NK-92 treated with Interleukin-12 subunit alpha and Interleukin-12 subunit beta, amount 100 ng/mL, for 24 hours (cell line): Measurements from ENCODE around the gene GINS2.

Experiments
- DNase-seq: peaks from one replicate; lab custom pipeline; 2025; lab: John Stamatoyannopoulos, UW

Gene GINS2

GRCh38 chr16:85654251-85655095, 34.3 kb downstream of the GINS2 start:
- DNase-seq: no peak

DNA sequence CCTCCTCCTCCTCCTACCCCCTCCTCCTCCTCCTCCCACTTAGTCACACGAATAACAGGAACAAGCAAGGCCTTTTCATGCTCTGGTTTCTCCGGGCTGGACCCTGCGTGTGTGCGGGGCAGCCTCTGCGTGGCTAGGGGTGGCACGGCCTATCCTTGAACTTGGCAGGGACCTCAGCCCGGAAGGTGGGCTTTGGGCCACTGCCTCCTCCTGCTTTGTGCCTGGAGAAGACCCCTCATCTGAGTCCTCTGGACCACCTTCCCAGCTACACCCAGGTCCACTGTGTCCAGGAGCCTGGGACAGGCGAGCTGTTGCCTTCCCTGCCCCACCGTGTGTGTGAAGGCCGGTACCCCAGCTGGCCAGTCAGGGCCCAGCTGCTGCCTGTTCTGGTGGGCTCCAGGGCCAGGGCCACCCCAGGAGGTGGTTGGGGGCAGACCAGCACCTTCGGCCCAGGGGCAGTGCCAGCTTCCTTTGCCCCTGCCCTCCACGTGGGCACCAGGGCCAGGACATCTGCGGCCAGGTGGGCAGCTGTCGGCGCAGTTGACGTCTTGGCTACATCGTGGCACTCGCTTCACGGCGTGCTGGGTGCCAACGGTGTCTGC, 35.4 kb downstream of the GINS2 start:
- no peak for DNase-seq

- no peak for DNase-seq
Observed at GRCh38 chr16:85652431-85653221, 36.1 kb downstream of the GINS2 start.

- DNase-seq: no peak
Observed at GRCh38 chr16:85651629-85652430, 36.9 kb downstream of the GINS2 start.

GRCh38 chr16:85650844-85651628, 37.7 kb downstream of the GINS2 start:
- no peak for DNase-seq

- DNase-seq: no peak
Observed at GRCh38 chr16:85650135-85650843, 38.5 kb downstream of the GINS2 start.

DNA sequence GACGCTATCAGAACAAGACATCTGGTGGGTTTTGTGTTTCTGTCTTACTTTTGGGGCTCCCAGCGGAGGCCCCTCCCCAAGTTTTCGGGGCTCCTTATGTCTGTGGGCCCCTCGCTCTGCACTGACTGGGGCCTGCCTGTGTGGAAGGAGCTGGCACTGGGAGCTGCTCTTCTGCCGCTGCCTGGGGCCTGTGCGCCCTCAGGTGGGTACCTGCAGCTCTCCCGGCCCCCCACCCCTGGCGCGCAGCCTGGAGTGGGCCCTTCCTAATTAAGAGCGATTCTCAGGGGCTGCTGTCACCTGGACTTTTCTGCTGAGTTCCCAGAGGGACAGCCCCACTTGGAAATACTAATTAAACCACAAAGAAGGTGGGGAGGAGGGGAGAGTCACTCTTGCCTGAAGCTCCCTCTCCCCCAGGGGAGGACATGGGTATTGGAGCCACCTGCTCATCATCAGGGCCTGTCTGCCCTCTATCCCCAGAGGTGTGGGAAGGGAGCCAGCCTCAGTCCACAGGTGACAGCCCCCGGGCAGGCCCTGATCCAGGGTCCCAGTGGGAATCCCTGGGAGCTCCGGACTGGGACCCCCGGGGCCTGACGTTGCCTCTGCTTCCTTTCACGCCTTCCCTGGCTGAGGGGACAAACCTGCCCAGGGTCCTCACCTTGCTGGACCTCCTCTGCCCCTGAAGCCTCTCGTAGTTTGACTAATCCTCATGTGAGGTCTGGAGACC, 39.2 kb downstream of the GINS2 start:
- no peak for DNase-seq

GRCh38 chr16:85648805-85649204, 39.9 kb downstream of the GINS2 start:
- DNase-seq: no peak

GRCh38 chr16:85648070-85648714, 40.6 kb downstream of the GINS2 start:
- DNase-seq: no peak

- no peak for DNase-seq
Observed at GRCh38 chr16:85646976-85647375, 41.8 kb downstream of the GINS2 start.

DNA sequence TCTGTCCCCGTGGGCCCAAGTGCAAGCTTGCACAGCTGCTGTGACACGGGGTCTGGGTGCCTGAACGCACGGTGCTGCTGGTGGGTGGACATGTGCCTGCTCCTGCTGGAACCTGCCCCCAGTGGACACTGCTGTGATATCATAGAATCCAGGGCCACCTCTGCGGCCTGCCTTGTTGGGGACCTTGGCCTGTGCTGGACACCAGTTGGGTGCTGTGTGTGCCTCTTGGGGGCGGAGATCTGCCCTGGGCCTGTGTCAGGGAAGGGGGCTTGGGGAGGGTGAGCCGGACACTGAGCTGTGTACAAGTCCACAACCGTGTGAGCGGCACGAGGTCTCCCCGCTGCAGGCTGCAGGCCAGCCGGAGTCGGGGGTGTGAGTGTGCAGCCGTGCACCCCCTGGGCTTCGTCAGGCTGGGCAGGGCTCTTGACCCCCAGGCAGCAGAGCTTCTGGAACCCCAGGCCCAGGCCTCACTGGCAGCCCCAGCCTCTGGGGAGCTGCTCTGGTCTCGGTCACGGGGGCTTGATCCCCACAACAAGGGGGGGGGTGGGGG, 42.3 kb downstream of the GINS2 start:
- no peak for DNase-seq

DNA sequence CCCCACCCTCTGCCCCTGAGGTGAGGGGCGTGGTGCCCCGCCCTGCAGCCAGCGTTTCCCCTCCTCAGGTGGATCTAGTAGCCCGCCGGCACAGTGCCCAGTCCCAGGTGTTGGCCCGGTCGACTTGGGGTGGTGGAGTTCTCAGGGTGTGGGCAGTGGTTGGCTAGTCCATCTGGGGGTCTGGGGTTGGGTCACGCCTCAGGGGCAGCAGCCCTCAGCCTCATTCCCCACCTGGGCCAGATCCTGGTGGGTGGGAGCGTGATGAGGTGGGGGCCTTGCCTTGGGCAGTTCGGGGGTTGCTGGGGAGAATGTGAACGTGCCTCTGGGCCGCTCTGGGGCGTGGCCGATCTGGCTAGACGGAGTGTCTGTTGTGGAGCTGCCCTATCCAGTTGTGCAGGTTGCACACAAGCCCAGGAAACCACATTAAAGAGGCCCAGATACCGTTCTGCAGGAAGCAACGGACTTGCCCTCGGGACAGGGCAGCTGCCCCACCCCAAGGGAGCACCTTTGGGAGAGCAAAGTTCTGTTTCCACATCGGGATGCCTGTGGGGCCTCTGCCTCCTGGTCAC, 43.6 kb downstream of the GINS2 start:
- no peak for DNase-seq

DNA sequence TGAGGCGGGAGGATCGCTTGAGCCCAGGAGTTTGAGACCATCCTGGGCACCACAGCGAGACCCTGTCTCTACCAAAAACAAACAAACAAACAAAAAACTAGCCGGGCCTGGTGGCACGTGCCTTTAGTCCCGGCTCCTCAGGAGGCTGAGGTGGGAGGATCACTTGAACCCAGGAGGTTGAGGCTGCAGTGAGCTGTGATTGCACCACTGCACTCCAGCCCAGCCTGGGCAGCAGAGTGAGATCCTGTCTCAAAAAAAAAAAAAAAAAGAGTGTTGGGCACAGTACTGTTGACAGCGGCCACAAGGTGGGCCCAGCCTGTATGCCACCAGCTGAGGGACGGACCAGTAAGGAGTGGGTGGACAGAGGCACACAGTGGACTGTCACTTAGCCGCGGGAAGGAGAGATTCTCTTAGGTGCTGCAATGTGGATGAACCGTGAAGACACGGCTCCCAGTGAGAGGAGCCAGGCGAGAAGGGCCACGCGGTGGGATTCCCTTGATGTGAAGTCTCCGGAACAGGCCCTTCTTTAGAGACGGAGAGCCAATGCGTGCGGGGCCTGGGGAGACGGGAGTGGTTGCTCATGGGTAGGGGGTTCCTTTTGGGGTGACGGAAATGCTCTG, 44.6 kb downstream of the GINS2 start:
- no peak for DNase-seq

- no peak for DNase-seq
Observed at GRCh38 chr16:85643631-85644030, 45.1 kb downstream of the GINS2 start.

DNA sequence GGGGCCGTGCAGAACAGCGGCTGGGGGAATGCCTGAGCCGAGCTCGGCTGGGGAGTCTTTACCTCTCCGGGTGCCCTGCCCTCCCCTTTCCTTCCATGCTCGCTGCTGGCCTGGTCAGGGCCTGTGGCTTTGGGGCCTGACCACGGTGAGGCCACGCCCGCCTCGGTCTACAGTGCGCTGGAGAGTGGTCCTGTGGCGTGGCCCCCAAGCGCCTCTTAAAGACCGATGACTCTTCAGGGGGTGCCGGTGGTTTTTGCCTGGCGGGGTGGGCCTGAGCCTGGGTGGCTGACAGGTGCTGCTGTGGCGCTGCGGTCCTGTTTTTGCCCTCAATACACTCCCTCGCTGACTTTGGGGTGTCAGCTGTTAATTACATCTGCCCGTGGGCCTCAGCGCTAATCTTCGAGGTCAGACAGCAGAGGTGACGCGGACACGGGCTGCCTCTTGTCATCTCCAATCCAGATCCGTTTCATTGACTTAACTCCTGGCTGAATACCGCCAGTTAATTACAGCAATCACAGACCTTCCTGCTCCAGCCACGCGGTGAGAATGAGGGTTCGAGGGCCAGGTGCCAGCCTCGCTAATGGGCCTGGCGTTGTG, 45.9 kb downstream of the GINS2 start:
- no peak for DNase-seq

DNA sequence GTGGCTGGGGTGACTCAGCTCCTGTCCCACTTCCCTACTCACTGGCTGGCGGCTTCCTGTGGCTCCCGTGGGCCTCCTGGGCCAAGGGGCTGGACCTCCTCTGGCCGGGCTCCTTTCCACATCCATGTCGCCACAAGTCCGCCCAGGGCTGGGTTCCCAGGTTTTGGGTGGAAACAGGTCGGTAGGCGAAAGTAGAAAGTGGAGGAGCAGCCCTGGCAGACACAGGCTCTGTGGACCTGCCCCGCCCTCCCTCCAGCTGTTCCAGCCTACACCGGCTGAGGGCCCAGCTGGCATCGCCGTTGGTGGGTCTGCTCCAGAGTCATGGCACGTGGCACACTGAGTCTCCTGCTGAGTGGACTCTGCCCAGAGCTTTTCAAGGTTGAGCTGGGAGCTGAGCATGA, 47.0 kb downstream of the GINS2 start:
- DNase-seq: no peak

DNA sequence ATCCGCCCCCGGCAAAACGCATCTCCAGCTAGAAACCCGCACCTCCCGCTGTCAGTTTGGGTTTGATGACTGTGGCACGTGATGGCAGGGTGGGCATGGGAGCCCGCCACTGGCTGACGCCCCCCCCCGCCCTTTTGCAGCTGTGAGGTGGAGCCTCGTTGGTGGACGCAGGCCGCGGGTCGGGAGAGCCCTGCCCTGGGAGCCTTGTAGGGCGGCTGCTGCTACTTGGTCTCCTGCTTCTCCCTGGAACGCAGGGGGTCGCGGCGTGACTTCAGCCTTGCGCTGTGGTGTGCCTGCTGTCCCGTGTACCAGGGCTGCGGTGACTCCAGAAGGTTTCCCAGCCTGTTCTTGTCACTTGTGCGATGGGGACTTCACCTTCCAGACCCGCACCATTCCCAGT, 47.4 kb downstream of the GINS2 start:
- DNase-seq: no peak

GRCh38 chr16:85640585-85640984, 48.2 kb downstream of the GINS2 start:
- DNase-seq: no peak
